DMS79 (cell line): Measurements from ENCODE around the gene CLCF1.

ENCODE experiments used
- DNase-seq: peaks from one replicate; lab custom pipeline; 2025; lab: John Stamatoyannopoulos, UW

Gene CLCF1

GRCh38 chr11:67395555-67396258, 22.3 kb upstream of the CLCF1 start:
- no peak for DNase-seq

- DNase-seq = no peak
These were observed 20.6 kb upstream of the CLCF1 start for GRCh38 chr11:67393990-67394389.

GRCh38 chr11:67393437-67393836, 20.0 kb upstream of the CLCF1 start:
- DNase-seq = no peak

GRCh38 chr11:67392183-67392715, 18.9 kb upstream of the CLCF1 start:
- DNase-seq = no peak

GRCh38 chr11:67391304-67392182, 18.1 kb upstream of the CLCF1 start, which contains the start of gene RAD9A:
TSS of gene RAD9A (plus strand) at chr11:67391986. CDS start at chr11:67392045, 59 bp downstream.
- peak; percentile 77 for DNase-seq

GRCh38 chr11:67390947-67391303, 17.5 kb upstream of the CLCF1 start:
- DNase-seq = no peak

- DNase-seq = no peak
These were observed 16.1 kb upstream of the CLCF1 start for GRCh38 chr11:67389477-67389876.

DNA sequence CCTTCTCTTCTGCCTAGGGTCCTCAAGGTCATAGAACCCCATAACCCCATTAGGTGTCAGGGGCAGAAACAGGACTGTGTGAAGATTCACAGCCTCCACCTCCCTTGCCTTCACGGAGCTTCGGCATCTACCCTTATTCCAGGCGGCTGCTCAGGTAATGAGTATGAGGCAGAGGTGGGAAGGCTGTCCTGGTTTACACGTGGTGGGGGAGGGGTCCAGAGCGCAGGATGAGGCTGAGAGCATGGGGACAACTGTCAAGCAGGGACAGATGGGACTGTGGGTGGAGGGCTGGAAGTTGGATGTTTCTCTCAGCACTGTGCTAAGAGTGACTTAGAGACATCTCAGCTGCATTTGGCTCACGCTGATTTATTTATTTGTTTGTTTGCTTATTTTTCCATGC, 14.1 kb upstream of the CLCF1 start:
- DNase-seq = no peak

DNA sequence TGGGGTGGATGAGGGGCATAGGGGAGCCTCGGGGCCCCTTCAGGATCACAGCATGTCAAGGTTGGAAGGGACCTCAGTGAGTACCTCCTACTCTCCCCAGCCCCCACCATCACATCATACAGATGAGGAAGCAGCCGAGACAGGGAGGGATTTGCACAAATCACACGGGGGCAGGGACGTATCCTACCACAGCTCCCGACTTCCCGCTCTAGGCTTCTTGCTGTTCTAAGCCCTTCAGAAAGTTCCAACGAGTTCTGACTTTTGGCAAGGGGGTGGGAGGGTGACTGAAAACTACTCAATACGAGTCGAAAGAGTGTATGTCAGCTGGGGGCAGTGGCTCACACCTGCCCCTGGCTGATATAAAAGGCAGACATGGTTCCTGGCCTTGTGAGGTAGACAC, 13.7 kb upstream of the CLCF1 start:
- DNase-seq = no peak

- DNase-seq = no peak
These were observed 11.5 kb upstream of the CLCF1 start for GRCh38 chr11:67384851-67385366.

DNA sequence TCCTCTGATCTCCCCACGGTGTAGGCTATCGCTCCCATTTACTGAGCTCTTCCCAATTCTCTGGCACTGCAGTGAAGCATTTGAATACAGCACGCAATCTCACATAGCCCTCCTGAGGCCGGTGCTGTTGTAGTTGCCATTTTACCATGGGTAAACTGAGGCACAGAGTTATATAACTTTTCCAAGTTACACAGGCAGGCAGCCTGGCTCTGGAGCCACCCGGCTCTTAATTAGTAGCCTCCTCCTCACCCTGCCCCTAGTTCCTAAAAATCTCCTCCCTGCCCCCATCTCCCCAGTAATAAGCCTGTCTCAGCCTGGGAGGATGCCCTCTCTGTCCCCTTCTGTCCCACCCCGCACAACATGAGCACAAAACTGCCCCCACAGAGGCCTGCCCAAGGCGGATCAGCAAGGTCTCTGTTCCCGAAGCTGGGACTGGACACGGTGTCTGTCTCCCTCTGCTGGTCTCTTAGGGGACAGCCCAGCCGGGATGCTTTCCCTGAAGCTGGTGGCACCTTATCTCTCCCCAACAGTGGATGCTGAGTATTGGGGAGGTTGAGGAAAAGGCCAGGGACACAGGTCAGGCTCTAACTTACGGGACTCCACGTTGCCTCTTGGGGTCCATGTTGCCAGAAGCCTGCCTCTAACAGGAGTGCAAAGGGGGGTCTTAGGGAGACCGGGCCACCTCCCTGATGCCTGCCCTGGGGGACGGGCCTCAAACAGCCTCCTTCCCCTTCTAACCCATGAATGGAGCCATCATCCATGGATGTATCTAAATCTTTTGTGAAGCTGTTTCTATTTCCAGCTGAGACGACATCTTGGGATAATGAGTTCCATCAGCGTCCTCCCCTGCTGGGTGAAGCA, 9.1 kb upstream of the CLCF1 start:
- DNase-seq = peak; percentile 23

GRCh38 chr11:67381244-67381972, 8.0 kb upstream of the CLCF1 start:
- no peak for DNase-seq

DNA sequence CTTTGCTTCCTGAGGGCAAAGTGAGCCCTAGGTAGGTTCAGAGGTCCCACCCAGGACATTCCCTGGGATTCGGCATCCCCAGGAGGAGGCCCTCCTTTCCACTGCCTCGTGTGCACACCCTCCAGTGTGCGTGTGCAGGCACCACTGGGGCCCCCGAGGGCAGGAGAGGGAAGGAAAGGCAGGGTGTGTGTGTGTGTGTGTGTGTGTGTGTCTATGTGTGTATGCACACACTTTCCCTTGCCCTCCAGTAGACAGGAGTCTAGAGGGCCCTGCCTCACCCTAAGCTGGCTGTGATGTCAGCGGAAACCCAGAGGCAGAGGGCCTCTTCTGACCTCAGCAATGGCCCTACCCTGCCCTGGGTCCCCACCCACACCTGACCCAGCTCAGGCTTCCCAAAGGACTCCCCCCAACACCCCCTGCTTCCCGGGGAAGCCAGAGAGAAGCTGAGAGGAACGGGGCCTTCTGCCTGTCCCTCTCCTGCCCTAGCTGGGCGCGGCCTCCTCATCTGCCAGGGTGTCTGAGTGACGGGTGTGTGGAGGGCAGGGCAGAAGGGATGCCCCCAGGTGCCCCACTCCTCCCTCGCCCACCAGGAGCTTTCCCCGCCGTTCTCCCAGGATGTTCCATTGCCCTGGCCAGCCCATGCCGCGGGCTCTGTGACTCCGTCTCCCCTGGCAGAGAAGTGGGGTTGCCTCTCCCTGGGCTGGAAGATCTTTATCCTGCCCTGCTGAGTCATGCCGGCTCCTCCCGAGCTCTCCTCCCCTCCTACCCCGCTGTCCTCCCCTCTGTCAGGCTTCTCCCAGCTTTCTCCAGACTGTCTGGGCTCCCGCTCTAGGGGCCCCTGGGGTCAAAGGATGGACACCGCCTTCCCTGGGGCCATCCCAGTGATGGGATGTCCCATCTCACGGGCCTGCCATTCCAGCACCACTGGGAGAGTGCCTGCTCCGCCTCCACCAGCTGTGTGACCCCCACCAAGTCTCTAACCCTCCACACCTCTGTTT, 6.0 kb upstream of the CLCF1 start:
- DNase-seq = no peak

DNA sequence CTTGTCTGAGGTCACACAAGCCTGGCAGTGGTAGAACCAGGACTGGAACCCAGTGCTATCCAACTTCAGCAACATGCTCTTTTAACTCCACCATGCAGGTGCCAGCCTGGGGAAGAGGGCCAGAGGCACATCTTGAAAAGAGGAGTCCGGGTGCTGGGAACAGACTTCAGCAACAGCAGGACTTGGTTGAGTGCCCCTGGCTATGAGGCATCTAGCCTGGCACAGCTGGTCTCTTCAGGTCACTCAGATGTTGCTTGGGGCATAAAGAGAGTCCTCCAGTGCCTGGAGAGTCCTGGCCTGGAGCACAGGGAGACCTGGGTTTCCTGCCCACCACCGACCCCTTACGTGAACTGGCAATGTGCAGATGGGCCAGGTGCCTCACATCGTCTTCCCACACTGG, 5.1 kb upstream of the CLCF1 start:
- no peak for DNase-seq

DNA sequence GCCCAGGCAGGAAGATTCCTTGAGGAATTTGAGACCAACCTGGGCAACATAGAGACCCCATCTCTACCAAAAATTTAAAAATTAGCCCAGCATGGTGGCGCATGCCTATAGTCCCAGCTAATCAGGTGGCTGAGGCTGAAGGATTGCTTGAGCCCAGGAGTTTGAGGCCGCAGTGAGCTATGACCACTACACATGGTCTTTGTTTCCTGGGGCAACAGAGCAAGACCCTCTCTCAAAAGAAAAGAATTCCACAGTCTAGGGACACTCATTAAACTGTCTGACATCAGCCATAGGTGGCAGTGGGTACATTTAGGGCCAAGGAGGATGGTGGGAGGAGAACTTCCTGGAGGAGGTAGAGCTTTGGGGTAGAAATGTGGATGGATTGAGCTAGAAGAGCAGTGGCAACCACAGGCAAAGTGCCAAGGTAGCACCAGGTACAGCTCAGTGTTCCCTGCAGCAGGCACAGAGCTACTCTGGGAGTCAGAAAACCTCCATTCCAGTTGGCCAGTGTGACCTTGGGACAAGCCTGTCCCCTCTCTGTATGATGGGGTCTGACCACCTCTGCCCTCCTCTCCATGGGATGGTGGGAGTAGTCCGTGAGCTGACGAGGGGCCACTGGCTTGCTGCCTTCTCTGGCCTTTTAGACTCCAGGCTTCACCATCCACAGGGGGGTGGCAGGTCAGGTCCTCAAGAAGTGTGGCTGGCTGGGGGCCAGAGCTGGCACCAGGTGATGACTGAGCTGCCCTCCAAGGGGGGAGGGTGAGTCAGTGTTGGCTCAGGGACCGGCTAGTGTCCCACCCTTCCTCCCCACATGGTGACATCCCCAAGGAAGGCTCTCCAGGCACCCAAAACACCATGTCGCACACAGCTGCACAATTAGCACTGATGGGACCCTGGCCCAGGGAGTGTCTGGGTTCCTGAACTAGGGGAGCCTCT, 3.7 kb upstream of the CLCF1 start:
- no peak for DNase-seq

DNA sequence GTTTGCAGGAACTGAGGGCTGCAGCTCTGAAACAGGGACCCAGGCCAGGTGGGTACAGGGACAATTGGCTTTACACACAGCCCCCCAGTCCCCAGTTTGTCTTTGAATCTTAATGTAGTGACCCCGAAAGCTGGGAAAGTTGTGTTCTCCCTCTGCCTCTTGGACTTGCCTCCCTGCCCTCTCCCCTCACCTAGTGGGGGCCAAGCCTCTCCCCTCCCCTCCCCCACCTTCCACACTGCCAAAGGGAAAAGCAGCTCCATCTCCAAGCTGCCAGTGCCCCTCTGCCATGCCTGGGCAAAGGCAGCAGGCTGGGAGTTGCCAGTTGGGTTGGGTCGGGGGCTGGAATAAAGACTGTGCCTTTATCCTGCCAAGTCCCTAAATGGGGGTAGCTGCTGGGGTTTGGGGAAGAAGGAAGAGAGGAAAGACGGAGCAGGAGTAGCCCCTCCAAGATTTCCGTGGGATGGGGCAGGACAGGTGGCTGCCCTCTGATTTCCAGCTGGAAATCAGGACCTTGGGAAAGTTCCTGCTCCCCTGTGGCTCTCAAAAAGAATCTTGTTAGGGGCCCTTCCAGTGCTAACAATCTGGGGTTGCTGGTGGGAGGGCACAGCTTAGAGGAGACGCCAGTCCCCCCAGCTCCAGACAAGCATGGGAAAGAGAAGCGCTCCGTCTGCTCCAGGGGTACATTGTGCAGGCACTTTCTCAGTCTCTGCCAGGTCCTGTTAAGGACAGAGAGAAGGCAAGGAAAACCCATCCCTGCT, 2.8 kb upstream of the CLCF1 start:
- no peak for DNase-seq

DNA sequence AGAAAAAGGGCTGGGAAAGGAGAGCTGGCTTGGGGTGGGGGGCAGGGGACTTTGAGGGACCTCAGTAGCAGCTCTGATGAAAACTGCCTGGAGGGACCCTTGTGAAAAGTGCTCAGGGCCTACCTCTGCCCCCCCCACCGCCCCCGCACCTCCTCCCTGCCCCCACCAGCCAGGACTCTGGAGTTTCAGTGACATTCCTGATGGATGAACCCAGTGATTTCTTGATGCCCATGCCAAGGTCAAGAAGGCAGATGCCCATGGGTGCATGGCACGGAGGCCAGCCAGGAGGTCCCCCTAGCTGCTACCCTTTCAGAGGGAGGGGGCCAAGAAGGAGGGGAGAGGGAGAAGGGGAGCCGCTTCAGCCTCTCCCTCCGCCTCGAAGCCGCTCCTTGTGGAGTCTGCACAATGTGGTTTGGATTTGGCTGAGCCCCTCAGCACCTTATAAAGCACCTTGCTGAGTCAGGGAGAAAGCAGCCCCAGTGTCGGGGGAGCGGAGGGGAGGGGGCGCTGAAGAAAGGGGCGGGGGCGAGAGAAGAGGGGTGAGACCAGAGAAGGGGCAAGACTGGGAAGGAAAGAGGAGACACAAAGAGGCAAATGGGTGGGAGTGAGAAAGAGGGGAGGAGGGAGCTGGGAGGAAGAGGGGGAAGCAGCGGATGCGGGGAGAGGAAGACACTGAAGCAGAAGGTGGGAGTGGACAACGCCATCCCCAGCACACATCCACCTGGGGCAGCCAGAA, 2.1 kb upstream of the CLCF1 start:
- DNase-seq = no peak
